ENCODE data around the gene KLHL36. TPM values are rescaled to one million over a fixed set of nuclear protein-coding genes. Genes with fewer than 3 reads are reported as not detected.
"Not testable (repeated sequence)": the region's sequence is repeated elsewhere in the genome, so short reads cannot be mapped to it uniquely, and the experiment has no call there.

Gene KLHL36
- total and polyA plus RNA-seq, 2 donors from 2014 or later = 13.7 to 76.6 TPM

GRCh38 chr16:84617791-84618580 is 30.3 kb upstream of the KLHL36 start, which contains the start of gene COTL1:
COTL1 (minus strand) TSS chr16:84618078; CDS start chr16:84617914, 164 bp downstream.
- no peak for FAIRE-seq
- no peaks in the 10 kb centered on the region for H3K36me3 ChIP-seq (ENCODE audit: control insufficient read depth in 2 of 3, insufficient read depth in 3 of 3, low read length in 3 of 3)
- H3K9me3 ChIP-seq (ENCODE audit: control insufficient read depth in 2 of 3, insufficient read depth in 1 of 3, low read length in 3 of 3) = no peaks in the 10 kb centered on the region
- peak within 1 kb of the TSS; percentile 18 to 60 (median 50) for H3K9ac ChIP-seq (ENCODE audit: low read length in 3 of 3)
- TF ChIP-seq, protein P1, sequence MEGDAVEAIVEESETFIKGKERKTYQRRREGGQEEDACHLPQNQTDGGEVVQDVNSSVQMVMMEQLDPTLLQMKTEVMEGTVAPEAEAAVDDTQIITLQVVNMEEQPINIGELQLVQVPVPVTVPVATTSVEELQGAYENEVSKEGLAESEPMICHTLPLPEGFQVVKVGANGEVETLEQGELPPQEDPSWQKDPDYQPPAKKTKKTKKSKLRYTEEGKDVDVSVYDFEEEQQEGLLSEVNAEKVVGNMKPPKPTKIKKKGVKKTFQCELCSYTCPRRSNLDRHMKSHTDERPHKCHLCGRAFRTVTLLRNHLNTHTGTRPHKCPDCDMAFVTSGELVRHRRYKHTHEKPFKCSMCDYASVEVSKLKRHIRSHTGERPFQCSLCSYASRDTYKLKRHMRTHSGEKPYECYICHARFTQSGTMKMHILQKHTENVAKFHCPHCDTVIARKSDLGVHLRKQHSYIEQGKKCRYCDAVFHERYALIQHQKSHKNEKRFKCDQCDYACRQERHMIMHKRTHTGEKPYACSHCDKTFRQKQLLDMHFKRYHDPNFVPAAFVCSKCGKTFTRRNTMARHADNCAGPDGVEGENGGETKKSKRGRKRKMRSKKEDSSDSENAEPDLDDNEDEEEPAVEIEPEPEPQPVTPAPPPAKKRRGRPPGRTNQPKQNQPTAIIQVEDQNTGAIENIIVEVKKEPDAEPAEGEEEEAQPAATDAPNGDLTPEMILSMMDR (IDR thresholded peaks at IDR 0.05; ENCODE audit: borderline replicate concordance, extremely low read depth, insufficient read depth) = no peak
- peak within 1 kb of the TSS; percentile 51 to 77 (median 71) for H3K4me3 ChIP-seq (ENCODE audit: low read length in 3 of 3)
- peak; percentile 95 to 99 (median 97) for DNase-seq
- H3K27ac ChIP-seq (ENCODE audit: low read depth in 2 of 2, low read length in 2 of 2) = peak within 1 kb of the TSS; percentile 49 to 61
- H3K27me3 ChIP-seq (ENCODE audit: control insufficient read depth, insufficient read depth, low read length) = no peaks in the 10 kb centered on the region
- intact Hi-C loops (cut with DNase I) = no loop called here
- peaks cover 0 to 23% (median 0%) of the 10 kb centered on the region in 3 donors for H3K4me1 ChIP-seq (ENCODE audit: control insufficient read depth in 2 of 3, insufficient read depth in 2 of 3, low read depth in 1 of 3, low read length in 3 of 3)

GRCh38 chr16:84618581-84619460 is 29.5 kb upstream of the KLHL36 start:
- Histone ChIP-seq H3K27me3 (ENCODE audit: control insufficient read depth, insufficient read depth, low read length) (no peaks in the 10 kb centered on the region), H3K27ac (ENCODE audit: low read depth in 2 of 2, low read length in 2 of 2) (peak overlapping the region in 1 of 2 donors; percentile 23), H3K4me1 (ENCODE audit: control insufficient read depth in 2 of 3, insufficient read depth in 2 of 3, low read depth in 1 of 3, low read length in 3 of 3) (peaks cover 0 to 23% (median 0%) of the 10 kb centered on the region in 3 donors), H3K9me3 (ENCODE audit: control insufficient read depth in 2 of 3, insufficient read depth in 1 of 3, low read length in 3 of 3) (no peaks in the 10 kb centered on the region), H3K4me3 (ENCODE audit: low read length in 3 of 3) (no peak overlapping the region), H3K9ac (ENCODE audit: low read length in 3 of 3) (no peak overlapping the region), H3K36me3 (ENCODE audit: control insufficient read depth in 2 of 3, insufficient read depth in 3 of 3, low read length in 3 of 3) (no peaks in the 10 kb centered on the region)
- intact Hi-C loops (cut with DNase I) = no loop called here
- DNase-seq (peak; percentile 57 to 89 (median 74)), FAIRE-seq (no peak)
- TF ChIP-seq, protein P1 (IDR thresholded peaks at IDR 0.05; ENCODE audit: borderline replicate concordance, extremely low read depth, insufficient read depth) = no peak

DNA sequence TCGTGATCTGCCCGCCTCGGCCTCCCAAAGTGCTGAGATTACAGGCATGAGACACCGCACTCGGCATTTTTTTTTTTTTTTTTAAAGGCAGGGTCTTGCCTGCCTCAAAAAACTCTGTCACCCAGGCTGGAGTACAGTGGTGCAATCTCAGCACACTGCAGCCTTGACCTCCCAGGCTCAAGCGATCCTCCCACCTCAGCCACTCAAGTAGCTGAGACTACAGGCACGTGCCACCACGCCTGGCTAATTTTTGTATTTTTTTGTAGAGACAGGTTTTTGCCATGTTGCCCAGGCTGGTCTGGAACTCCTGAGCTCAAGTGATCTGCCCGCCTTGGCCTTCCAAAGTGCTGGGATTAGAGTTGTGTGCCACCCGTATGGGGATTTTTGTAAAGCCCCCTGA is 27.4 kb upstream of the KLHL36 start:
- not testable (repeated sequence) for H3K27ac ChIP-seq (ENCODE audit: low read depth in 2 of 2, low read length in 2 of 2); DNase-seq; H3K9me3 ChIP-seq (ENCODE audit: control insufficient read depth in 2 of 3, insufficient read depth in 1 of 3, low read length in 3 of 3); H3K9ac ChIP-seq (ENCODE audit: low read length in 3 of 3); H3K27me3 ChIP-seq (ENCODE audit: control insufficient read depth, insufficient read depth, low read length); H3K36me3 ChIP-seq (ENCODE audit: control insufficient read depth in 2 of 3, insufficient read depth in 3 of 3, low read length in 3 of 3); H3K4me3 ChIP-seq (ENCODE audit: low read length in 3 of 3); FAIRE-seq
- peaks cover 0 to 12% (median 0%) of the 10 kb centered on the region in 3 donors for H3K4me1 ChIP-seq (ENCODE audit: control insufficient read depth in 2 of 3, insufficient read depth in 2 of 3, low read depth in 1 of 3, low read length in 3 of 3)
- intact Hi-C loops (cut with DNase I) = loop anchor here (5.0 kb wide), 1 partner anchor 109 kb away; no protein-coding TSS in a partner anchor

All from kidney (tissue), 14 donors.